K562 (cell line): Measurements from ENCODE around the gene OOSP1. TPM values are rescaled to one million over a fixed set of nuclear protein-coding genes. Genes with fewer than 3 reads are reported as not detected.

ENCODE experiments used
- ATAC-seq: fragments of 200-7000 bp; cut with Tn5 transposase; 3 replicates; pipeline ENCODE4 v1.9.1; 2020; ENCODE audit warnings: moderate library complexity
- BruUV-seq: library from RNA; stranded (reverse); fragments of 400-500 nt; replicated peaks from 2 replicates; lab custom pipeline; 2021; lab: Mats Ljungman, UMichigan
- CTCF ChIA-PET: fragments of 300-600 bp; formaldehyde crosslinking; extraction: SDS; loops from one replicate; lab custom pipeline; 2021; ENCODE audit warnings: low intra/inter-chr PET ratio; lab: Yijun Ruan, JAX
- POLR2A ChIA-PET: fragments of 300-600, 350-650 bp; sonication (Branson Sonifier 250); formaldehyde crosslinking; extraction: SDS; loops from one replicate; lab custom pipeline; 2021; ENCODE audit warnings: antibody characterized with exemption, inconsistent platforms; lab: Yijun Ruan, JAX
- DNase-seq, 4 experiments: peaks; one replicate each; pipeline versions ENCODE4 v3.0.0 to v3.0.0-alpha.2; 2011 to 2018; ENCODE audit warnings: low spot score in 3 of 4, mixed read lengths in 3 of 4; ENCODE audit errors: extremely low read depth in 1 of 4
- FAIRE-seq: peaks from 2 replicates; lab custom pipeline; 2011; peaks lifted over from hg19 to GRCh38; lab: Jason Lieb, UNC
- H2AFZ ChIP-seq: 2 replicates; pipeline ENCODE4 v1.6.0; 2011; ENCODE audit warnings: low read depth, low read length, control low read depth, inconsistent platforms
- H3K27ac ChIP-seq: fragments of 200-600 bp; 3 replicates; pipeline ENCODE4 v1.8.0; 2011; ENCODE audit warnings: low read depth, mild to moderate bottlenecking, control low read depth, inconsistent platforms, low read length, moderate library complexity, mixed read lengths; ENCODE audit errors: extremely low read depth
- H3K27me3 ChIP-seq, 2 experiments: fragments of 300-600 bp in 1 of 2; 2 replicates in 1 of 2; 3 replicates in 1 of 2; pipeline versions ENCODE4 v1.6.0 to v1.8.0; 2011; ENCODE audit warnings: inconsistent platforms in 2 of 2, low read length in 2 of 2, mild to moderate bottlenecking in 1 of 2, mixed read lengths in 1 of 2, moderate library complexity in 1 of 2; ENCODE audit not compliant: control insufficient read depth in 2 of 2, insufficient read depth in 2 of 2
- H3K36me3 ChIP-seq: fragments of 300-600 bp; 3 replicates; pipeline ENCODE4 v1.8.0; 2011; ENCODE audit warnings: mild to moderate bottlenecking, low read length, inconsistent platforms; ENCODE audit not compliant: control insufficient read depth, insufficient read depth
- H3K4me1 ChIP-seq, 2 experiments: fragments of 200-600 bp in 1 of 2; replicated peaks in 1 of 2; 2 replicates in 1 of 2; 3 replicates in 1 of 2; pipeline versions ENCODE4 v1.5.1 to v1.8.0; 2011; ENCODE audit warnings: inconsistent platforms in 2 of 2, low read length in 2 of 2, mild to moderate bottlenecking in 1 of 2, mixed read lengths in 1 of 2, moderate library complexity in 1 of 2; ENCODE audit not compliant: control insufficient read depth in 2 of 2, insufficient read depth in 2 of 2
- H3K4me2 ChIP-seq: 2 replicates; pipeline ENCODE4 v1.6.1; 2011; ENCODE audit warnings: low read length, control low read depth, inconsistent platforms, mixed read lengths; ENCODE audit not compliant: insufficient read depth
- H3K4me3 ChIP-seq: fragments of 200-600 bp; sonication (generic), shearing (Covaris generic); 2 replicates; pipeline ENCODE4 v1.5.1; 2016; ENCODE audit warnings: control low read depth, inconsistent platforms
- H3K79me2 ChIP-seq: fragments of 200-600 bp; 3 replicates; pipeline ENCODE4 v1.8.0; 2011; ENCODE audit warnings: low read length, inconsistent platforms; ENCODE audit not compliant: control insufficient read depth, insufficient read depth
- H3K9ac ChIP-seq, 2 experiments: 2 replicates each; pipeline versions ENCODE4 v1.6.0 to v1.6.1; 2011; ENCODE audit warnings: low read depth in 2 of 2, low read length in 2 of 2, control low read depth in 1 of 2, inconsistent platforms in 1 of 2, mild to moderate bottlenecking in 1 of 2, mixed read lengths in 1 of 2; ENCODE audit not compliant: insufficient read depth in 1 of 2
- H3K9me1 ChIP-seq: one replicate; pipeline ENCODE4 v1.6.0; 2011; ENCODE audit warnings: inconsistent platforms, mild to moderate bottlenecking, low read length, moderate library complexity; ENCODE audit not compliant: control insufficient read depth, insufficient read depth
- H3K9me3 ChIP-seq: replicated peaks from 2 replicates; pipeline ENCODE4 v1.5.1; 2011; ENCODE audit warnings: low read depth, low read length, inconsistent platforms; ENCODE audit not compliant: control insufficient read depth, insufficient read depth
- H4K20me1 ChIP-seq: replicated peaks from 2 replicates; pipeline ENCODE4 v1.6.1; 2011; ENCODE audit warnings: low read length, inconsistent platforms, mixed read lengths; ENCODE audit not compliant: control insufficient read depth, insufficient read depth
- ARID1B ChIP-seq: fragments of 450-650 bp; IDR thresholded peaks from 2 replicates; pipeline ENCODE4 v1.6.1; 2016; ENCODE audit warnings: antibody characterized with exemption, mild to moderate bottlenecking, inconsistent platforms
- BRCA1 ChIP-seq, 2 experiments: fragments of 450-650 bp in 1 of 2; sonication (generic) in 1 of 2; formaldehyde crosslinking in 1 of 2; IDR thresholded peaks; 2 replicates each; pipeline versions ENCODE4 v1.5.0 to v1.6.1; 2017 to 2020; ENCODE audit warnings: mild to moderate bottlenecking in 1 of 2, missing genetic modification reagents in 1 of 2
- CBX3 ChIP-seq, 2 experiments: IDR thresholded peaks; 1 replicate in 1 of 2; 2 replicates in 1 of 2; pipeline ENCODE4 v1.6.1; 2012; ENCODE audit warnings: inconsistent platforms in 2 of 2, low read length in 2 of 2, borderline replicate concordance in 1 of 2, control low read depth in 1 of 2
- CREB1 ChIP-seq, 2 experiments: sonication (generic) in 1 of 2; formaldehyde crosslinking in 1 of 2; IDR thresholded peaks; 2 replicates each; pipeline versions ENCODE4 v1.6.1 to v1.8.0; 2012 to 2022; ENCODE audit warnings: inconsistent platforms in 1 of 2, mild to moderate bottlenecking in 1 of 2, missing genetic modification reagents in 1 of 2, moderate library complexity in 1 of 2
- CTCF ChIP-seq, 3 experiments: IDR thresholded peaks in 2 of 3; conservative IDR thresholded peaks in 1 of 3; 2 replicates each; pipeline ENCODE4 v1.5.1; 2011 to 2012; ENCODE audit warnings: low read length in 3 of 3, mild to moderate bottlenecking in 3 of 3, control low read depth in 2 of 3, improper control_type of control experiment in 1 of 3, inconsistent platforms in 1 of 3, low read depth in 1 of 3, mixed read lengths in 1 of 3, moderate library complexity in 1 of 3; ENCODE audit not compliant: insufficient read depth in 2 of 3
- MTA3 ChIP-seq: fragments of 450-650 bp; formaldehyde crosslinking; IDR thresholded peaks from 2 replicates; pipeline ENCODE4 v1.6.1; 2017; ENCODE audit warnings: mild to moderate bottlenecking, borderline replicate concordance
- NFIX ChIP-seq: fragments of 250-450 bp; sonication (Bioruptor Pico); IDR thresholded peaks from 2 replicates; pipeline ENCODE4 v1.4.0; 2020; ENCODE audit warnings: low read depth, mild to moderate bottlenecking, moderate library complexity
- PHB2 ChIP-seq: fragments of 450-650 bp; IDR thresholded peaks from 2 replicates; pipeline ENCODE4 v1.6.1; 2017; ENCODE audit warnings: low read depth
- RAD21 ChIP-seq, 2 experiments: fragments of 250-450 bp in 1 of 2; fragments of 450-650 bp in 1 of 2; sonication (Bioruptor Pico) in 1 of 2; formaldehyde crosslinking in 1 of 2; IDR thresholded peaks in 1 of 2; conservative IDR thresholded peaks in 1 of 2; 2 replicates each; pipeline versions ENCODE4 v1.4.0 to v1.8.0; 2020 to 2022; ENCODE audit warnings: mild to moderate bottlenecking in 2 of 2, moderate library complexity in 1 of 2
- SNIP1 ChIP-seq: fragments of 450-650 bp; IDR thresholded peaks from 2 replicates; pipeline ENCODE4 v1.7.1; 2017; ENCODE audit warnings: low read depth, mild to moderate bottlenecking
- TRIM28 ChIP-seq: fragments of 450-650 bp; IDR thresholded peaks from 2 replicates; pipeline ENCODE4 v1.6.1; 2017
- U2AF2 ChIP-seq: fragments of 200-400 bp; formaldehyde crosslinking; optimal IDR thresholded peaks from 2 replicates; pipeline ENCODE3; 2017; ENCODE audit warnings: low read depth, mild to moderate bottlenecking, low read length
- WGBS: fragments of 100-300 bp; shearing (Covaris generic); methylation state at CpG from one replicate; pipeline ENCODE4 v1.1.6; 2016; ENCODE audit warnings: low coverage, mixed read lengths; ENCODE audit not compliant: insufficient coverage; ENCODE audit errors: missing lambda C conversion rate; 5-methylcytosine and 5-hydroxymethylcytosine counted together
- in situ Hi-C: fragments of 300-500 bp; cut with MboI; formaldehyde crosslinking; loops from 4 replicates; pipeline ENCODE4 v1.15.0; 2018; ENCODE audit warnings: inconsistent platforms, mixed read lengths
- intact Hi-C: fragments of 100-400 bp; cut with micrococcal nuclease; formaldehyde crosslinking; loops from 2 replicates; pipeline ENCODE4 v1.14.2; 2022
- polyA plus RNA-seq, 8 experiments: library from polyadenylated mRNA; depleted of rRNA in 4 of 8; stranded (reverse) in 5 of 8; unstranded in 3 of 8; fragments of >200 nt; fragmentation: Nextera tagmentation in 2 of 8; fragmentation: Illumina TruSeq in 1 of 8; extraction: Ambion mirVana in 2 of 8; extraction: Trizol in 1 of 8; gene quantifications; 2 replicates each; pipeline versions ENCODE4 v1.2.1 to v1.2.3, GENCODE V29; 2011 to 2014; ENCODE audit warnings: inconsistent platforms in 1 of 8, missing spikeins in 1 of 8
- total RNA-seq, 7 experiments: library from RNA; depleted of rRNA in 6 of 7; stranded (reverse); fragments of >200 nt in 6 of 7; fragmentation: Illumina TruSeq in 2 of 7; extraction: Trizol in 2 of 7; gene quantifications; 2 replicates each; pipeline versions ENCODE4 v1.2.1 to v1.2.3, GENCODE V29; 2011 to 2021; ENCODE audit warnings: low replicate concordance in 1 of 7
- TF ChIP-seq, protein P1 (sequence below): fragments of 450-650 bp; IDR thresholded peaks from 2 replicates; pipeline ENCODE4 v1.6.1; 2018; ENCODE audit warnings: mild to moderate bottlenecking, low read depth; ENCODE audit not compliant: partially characterized antibody
- TF ChIP-seq, protein P2 (sequence below): fragments of 450-650 bp; IDR thresholded peaks from 2 replicates; pipeline ENCODE4 v1.6.1; 2016; ENCODE audit warnings: mild to moderate bottlenecking
- TF ChIP-seq, protein P3 (sequence below): sonication (generic); IDR thresholded peaks from 2 replicates; pipeline ENCODE4 v1.6.1; 2016

The OOSP1 gene
- total and polyA plus RNA-seq, 9 of the 15 experiments (the other 6 are each of a cell fraction or from before 2014, with no cell fraction given) = 0.14 to 3.0 (median 0.61) TPM

- Histone ChIP-seq H3K27ac (no peak overlapping the region), H3K4me2 (no peak overlapping the region), H3K4me1 (no peaks in the 10 kb centered on the region), H3K9ac (no peak overlapping the region), H3K27me3 (no peaks in the 10 kb centered on the region), H3K4me3 (no peak overlapping the region), H4K20me1 (no peaks in the 10 kb centered on the region), H3K9me3 (peaks cover 17% of the 10 kb centered on the region), H3K9me1 (no peaks in the 10 kb centered on the region), H3K79me2 (no peaks in the 10 kb centered on the region), H2AFZ (no peak overlapping the region), H3K36me3 (no peaks in the 10 kb centered on the region)
- WGBS = 53% methylated on average over 6 of the region's 6 CpGs
- ATAC-seq = no peak
- BruUV-seq = no TSS peak
- DNase-seq = peak in 1 of 4 experiments; percentile 48
- POLR2A ChIA-PET = interaction anchor here (1.1 kb wide), 1 partner anchor 78 kb away, joined by 3 read pairs; no protein-coding TSS in a partner anchor
- FAIRE-seq = no peak
- CTCF ChIA-PET = no interaction called here
- intact Hi-C loops = loop anchor here (5.0 kb wide), 1 partner anchor 328 kb away; no protein-coding TSS in a partner anchor
- in situ Hi-C loops = no loop called here
- TF ChIP-seq, protein P1, sequence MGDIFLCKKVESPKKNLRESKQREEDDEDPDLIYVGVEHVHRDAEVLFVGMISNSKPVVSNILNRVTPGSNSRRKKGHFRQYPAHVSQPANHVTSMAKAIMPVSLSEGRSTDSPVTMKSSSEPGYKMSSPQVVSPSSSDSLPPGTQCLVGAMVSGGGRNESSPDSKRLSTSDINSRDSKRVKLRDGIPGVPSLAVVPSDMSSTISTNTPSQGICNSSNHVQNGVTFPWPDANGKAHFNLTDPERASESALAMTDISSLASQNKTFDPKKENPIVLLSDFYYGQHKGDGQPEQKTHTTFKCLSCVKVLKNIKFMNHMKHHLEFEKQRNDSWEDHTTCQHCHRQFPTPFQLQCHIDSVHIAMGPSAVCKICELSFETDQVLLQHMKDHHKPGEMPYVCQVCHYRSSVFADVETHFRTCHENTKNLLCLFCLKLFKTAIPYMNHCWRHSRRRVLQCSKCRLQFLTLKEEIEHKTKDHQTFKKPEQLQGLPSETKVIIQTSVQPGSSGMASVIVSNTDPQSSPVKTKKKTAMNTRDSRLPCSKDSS = peak; percentile 81
- TF ChIP-seq CTCF (IDR thresholded peaks at IDR 0.05 in 2 of 3, conservative IDR thresholded peaks at IDR 0.05 in 1 of 3; ENCODE audit: insufficient read depth in 2 of 3, low read depth in 1 of 3, low read length in 3 of 3) = no peak
- TF ChIP-seq CBX3 (IDR thresholded peaks at IDR 0.05; ENCODE audit: borderline replicate concordance in 1 of 2, low read length in 2 of 2) = peak in 1 of 2 experiments; percentile 90; a peak in 2 of 3 replicates
- TF ChIP-seq, protein P2, sequence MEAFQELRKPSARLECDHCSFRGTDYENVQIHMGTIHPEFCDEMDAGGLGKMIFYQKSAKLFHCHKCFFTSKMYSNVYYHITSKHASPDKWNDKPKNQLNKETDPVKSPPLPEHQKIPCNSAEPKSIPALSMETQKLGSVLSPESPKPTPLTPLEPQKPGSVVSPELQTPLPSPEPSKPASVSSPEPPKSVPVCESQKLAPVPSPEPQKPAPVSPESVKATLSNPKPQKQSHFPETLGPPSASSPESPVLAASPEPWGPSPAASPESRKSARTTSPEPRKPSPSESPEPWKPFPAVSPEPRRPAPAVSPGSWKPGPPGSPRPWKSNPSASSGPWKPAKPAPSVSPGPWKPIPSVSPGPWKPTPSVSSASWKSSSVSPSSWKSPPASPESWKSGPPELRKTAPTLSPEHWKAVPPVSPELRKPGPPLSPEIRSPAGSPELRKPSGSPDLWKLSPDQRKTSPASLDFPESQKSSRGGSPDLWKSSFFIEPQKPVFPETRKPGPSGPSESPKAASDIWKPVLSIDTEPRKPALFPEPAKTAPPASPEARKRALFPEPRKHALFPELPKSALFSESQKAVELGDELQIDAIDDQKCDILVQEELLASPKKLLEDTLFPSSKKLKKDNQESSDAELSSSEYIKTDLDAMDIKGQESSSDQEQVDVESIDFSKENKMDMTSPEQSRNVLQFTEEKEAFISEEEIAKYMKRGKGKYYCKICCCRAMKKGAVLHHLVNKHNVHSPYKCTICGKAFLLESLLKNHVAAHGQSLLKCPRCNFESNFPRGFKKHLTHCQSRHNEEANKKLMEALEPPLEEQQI = peak; percentile 64
- no peak for TF ChIP-seq NFIX
- 0 out of 4 replicates have a peak, but pooled peaks of 1 of the 2 experiments have one; percentile 10 for TF ChIP-seq RAD21 (CRISPR knock-in tag; conservative IDR thresholded peaks at IDR 0.05 in 1 of 2, IDR thresholded peaks at IDR 0.05 in 1 of 2)
- TF ChIP-seq ARID1B = no peak
- no peak for TF ChIP-seq CREB1 (IDR thresholded peaks at IDR 0.05)
- no peak for TF ChIP-seq CREB1 (CRISPR knock-in tag; IDR thresholded peaks at IDR 0.05)
- TF ChIP-seq, protein P3, sequence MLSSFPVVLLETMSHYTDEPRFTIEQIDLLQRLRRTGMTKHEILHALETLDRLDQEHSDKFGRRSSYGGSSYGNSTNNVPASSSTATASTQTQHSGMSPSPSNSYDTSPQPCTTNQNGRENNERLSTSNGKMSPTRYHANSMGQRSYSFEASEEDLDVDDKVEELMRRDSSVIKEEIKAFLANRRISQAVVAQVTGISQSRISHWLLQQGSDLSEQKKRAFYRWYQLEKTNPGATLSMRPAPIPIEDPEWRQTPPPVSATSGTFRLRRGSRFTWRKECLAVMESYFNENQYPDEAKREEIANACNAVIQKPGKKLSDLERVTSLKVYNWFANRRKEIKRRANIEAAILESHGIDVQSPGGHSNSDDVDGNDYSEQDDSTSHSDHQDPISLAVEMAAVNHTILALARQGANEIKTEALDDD = no peak
- TF ChIP-seq MTA3 = peak; percentile 46; the same call in 1 of the 2 replicates
- peak; percentile 93 for TF ChIP-seq TRIM28
- no peak for TF ChIP-seq BRCA1 (IDR thresholded peaks at IDR 0.05)
- no peak for TF ChIP-seq BRCA1 (CRISPR knock-in tag; IDR thresholded peaks at IDR 0.05)
- no peak for TF ChIP-seq SNIP1
- TF ChIP-seq U2AF2 = no peak
- no peak for TF ChIP-seq PHB2
Observed at GRCh38 chr11:59923813-59924212, 14.4 kb upstream of the OOSP1 start.
